Natural killer cell (primary cell): ENCODE results near the gene TANC1. TPM values are rescaled to one million over a fixed set of nuclear protein-coding genes. Genes with fewer than 3 reads are reported as not detected.

ENCODE experiments used
- ATAC-seq, 3 donors: fragments of 150-1000 bp in 2 of 3; fragments of 200-7000 bp in 1 of 3; cut with Tn5 transposase; 1 replicate in 1 of 3; 2 replicates in 2 of 3; pipeline ENCODE4 v1.10.0; 2021; ENCODE audit warnings: mild to moderate bottlenecking in 2 of 3, moderate library complexity in 2 of 3
- DNase-seq, 2 donors: peaks; one replicate each; pipeline versions ENCODE4 v3.0.0 to v3.0.0-alpha.2; 2013 to 2021; ENCODE audit warnings: mixed read lengths in 1 of 2
- H3K27ac ChIP-seq: one replicate; pipeline ENCODE4 v1.5.1; 2013; ENCODE audit warnings: mild to moderate bottlenecking, low read length
- H3K27me3 ChIP-seq: one replicate; pipeline ENCODE4 v1.6.1; 2013; ENCODE audit warnings: low read length; ENCODE audit not compliant: control insufficient read depth, insufficient read depth
- H3K36me3 ChIP-seq: one replicate; pipeline ENCODE4 v1.6.1; 2013; ENCODE audit warnings: low read length; ENCODE audit not compliant: control insufficient read depth, insufficient read depth
- H3K4me1 ChIP-seq: one replicate; pipeline ENCODE4 v1.6.1; 2013; ENCODE audit warnings: low read length; ENCODE audit not compliant: control insufficient read depth, insufficient read depth
- H3K4me3 ChIP-seq: one replicate; pipeline ENCODE4 v1.5.1; 2013; ENCODE audit warnings: low read length
- H3K9me3 ChIP-seq: one replicate; pipeline ENCODE4 v1.6.1; 2013; ENCODE audit warnings: low read length; ENCODE audit not compliant: control insufficient read depth, insufficient read depth
- H3K27ac Mint-ChIP-seq, 2 donors: one replicate each; pipeline ENCODE4 v1.8.0; 2022; ENCODE audit warnings: mild to moderate bottlenecking in 2 of 2, mixed read lengths in 2 of 2, moderate library complexity in 1 of 2
- H3K27me3 Mint-ChIP-seq, 2 donors: one replicate each; pipeline ENCODE4 v1.8.0; 2022; ENCODE audit warnings: low read depth in 2 of 2, mixed read lengths in 2 of 2
- H3K36me3 Mint-ChIP-seq: one replicate; pipeline ENCODE4 v1.8.0; 2022; ENCODE audit warnings: mixed read lengths
- H3K4me1 Mint-ChIP-seq, 2 donors: one replicate each; pipeline ENCODE4 v1.8.0; 2022; ENCODE audit warnings: mixed read lengths in 2 of 2
- H3K4me3 Mint-ChIP-seq: one replicate; pipeline ENCODE4 v1.8.0; 2022; ENCODE audit warnings: mild to moderate bottlenecking, moderate library complexity, mixed read lengths
- H3K9me3 Mint-ChIP-seq, 2 donors: one replicate each; pipeline ENCODE4 v1.8.0; 2022; ENCODE audit warnings: mixed read lengths in 2 of 2
- CTCF ChIP-seq: fragments of 200-600 bp; IDR thresholded peaks from one replicate; pipeline ENCODE4 v1.8.0; 2022; ENCODE audit warnings: antibody characterized with exemption
- WGBS: methylation state at CpG from one replicate; pipeline ENCODE4 v1.1.7; 2013; ENCODE audit warnings: missing lambda C conversion rate; ENCODE audit not compliant: insufficient coverage; 5-methylcytosine and 5-hydroxymethylcytosine counted together
- intact Hi-C: fragments of 100-400 bp; cut with micrococcal nuclease; formaldehyde crosslinking; loops from one replicate; pipeline ENCODE4 v1.14.2; 2022
- total RNA-seq, 4 donors: library from RNA; stranded (reverse); fragments of 120-200 nt in 1 of 4; gene quantifications; one replicate each; pipeline versions ENCODE4 v1.2.3 to v1.2.4, GENCODE V29; 2013 to 2022

TANC1 gene
- total RNA-seq, 3 donors from 2014 or later (not counting 1 experiment from before 2014, with no cell fraction given), result 0.82 to 4.2 (median 1.1) TPM

GRCh38 chr2:159163930-159164329 lies 195.5 kb downstream of the TANC1 start:
- no peaks in the 10 kb centered on the region for H3K27me3 Mint-ChIP-seq
- Histone ChIP-seq H3K9me3 (peaks cover 3% of the 10 kb centered on the region), H3K4me3 (no peak overlapping the region), H3K36me3 (no peaks in the 10 kb centered on the region), H3K27me3 (no peaks in the 10 kb centered on the region), H3K4me1 (peaks cover 5% of the 10 kb centered on the region), H3K27ac (no peak overlapping the region)
- H3K4me3 Mint-ChIP-seq, result no peak overlapping the region
- H3K4me1 Mint-ChIP-seq, result peaks cover 11 to 17% of the 10 kb centered on the region in 2 donors
- ATAC-seq (no peak), DNase-seq (no peak)
- no peaks in the 10 kb centered on the region for H3K36me3 Mint-ChIP-seq
- H3K9me3 Mint-ChIP-seq, result no peaks in the 10 kb centered on the region
- no peak for TF ChIP-seq CTCF
- H3K27ac Mint-ChIP-seq, result no peak overlapping the region
- intact Hi-C loops, result no loop called here
- 32% methylated on average over 5 of the region's 6 CpGs for WGBS

GRCh38 chr2:159164457-159164911 lies 196.0 kb downstream of the TANC1 start:
- Histone ChIP-seq H3K27me3 (no peaks in the 10 kb centered on the region), H3K4me1 (peaks cover 5% of the 10 kb centered on the region), H3K4me3 (no peak overlapping the region), H3K36me3 (no peaks in the 10 kb centered on the region), H3K9me3 (peaks cover 3% of the 10 kb centered on the region), H3K27ac (no peak overlapping the region)
- no peak for TF ChIP-seq CTCF
- H3K27ac Mint-ChIP-seq, result no peak overlapping the region
- H3K9me3 Mint-ChIP-seq, result no peaks in the 10 kb centered on the region
- no peaks in the 10 kb centered on the region for H3K36me3 Mint-ChIP-seq
- no peak for ATAC-seq
- WGBS, result 65% methylated on average over 2 of the region's 3 CpGs
- DNase-seq, result no peak
- intact Hi-C loops, result no loop called here
- peaks cover 11 to 17% of the 10 kb centered on the region in 2 donors for H3K4me1 Mint-ChIP-seq
- H3K4me3 Mint-ChIP-seq, result no peak overlapping the region
- no peaks in the 10 kb centered on the region for H3K27me3 Mint-ChIP-seq

- Histone ChIP-seq H3K27ac (no peak overlapping the region), H3K4me3 (no peak overlapping the region), H3K9me3 (peaks cover 3% of the 10 kb centered on the region), H3K4me1 (peaks cover 5% of the 10 kb centered on the region), H3K27me3 (no peaks in the 10 kb centered on the region), H3K36me3 (no peaks in the 10 kb centered on the region)
- ATAC-seq (no peak), DNase-seq (no peak)
- 98% methylated on average over 4 of the region's 4 CpGs for WGBS
- H3K9me3 Mint-ChIP-seq, result no peaks in the 10 kb centered on the region
- H3K27me3 Mint-ChIP-seq, result no peaks in the 10 kb centered on the region
- no peak overlapping the region for H3K27ac Mint-ChIP-seq
- no peak overlapping the region for H3K4me3 Mint-ChIP-seq
- no peaks in the 10 kb centered on the region for H3K36me3 Mint-ChIP-seq
- TF ChIP-seq CTCF, result no peak
- H3K4me1 Mint-ChIP-seq, result peaks cover 11 to 17% of the 10 kb centered on the region in 2 donors
- intact Hi-C loops, result no loop called here
Observed at GRCh38 chr2:159165048-159165447, 196.6 kb downstream of the TANC1 start.

GRCh38 chr2:159168707-159169106 lies 200.3 kb downstream of the TANC1 start:
- no peak for TF ChIP-seq CTCF
- H3K9me3 ChIP-seq, result peaks cover 3% of the 10 kb centered on the region
- H3K4me1 ChIP-seq, result no peaks in the 10 kb centered on the region
- H3K36me3 ChIP-seq, result no peaks in the 10 kb centered on the region
- intact Hi-C loops, result no loop called here
- Mint-ChIP-seq H3K27ac (no peak overlapping the region), H3K9me3 (no peaks in the 10 kb centered on the region), H3K27me3 (no peaks in the 10 kb centered on the region), H3K4me3 (no peak overlapping the region), H3K4me1 (peaks cover 0 to under 1% of the 10 kb centered on the region in 2 donors), H3K36me3 (no peaks in the 10 kb centered on the region)
- ATAC-seq (no peak), DNase-seq (no peak)
- no peak overlapping the region for H3K27ac ChIP-seq
- no peaks in the 10 kb centered on the region for H3K27me3 ChIP-seq
- no peak overlapping the region for H3K4me3 ChIP-seq
- WGBS, result no CpG with 5 or more reads among the region's 1 CpG
